ENCODE data around the gene CCDC12.
A peak's percentile ranks its signal among the peaks of the same experiment; 100 is the strongest.
"Not testable (repeated sequence)": the region's sequence is repeated elsewhere in the genome, so short reads cannot be mapped to it uniquely, and the experiment has no call there.

Gene CCDC12

GRCh38 chr3:46965151-46965550 is 11.4 kb downstream of the CCDC12 start:
- TF ChIP-seq, protein P1, sequence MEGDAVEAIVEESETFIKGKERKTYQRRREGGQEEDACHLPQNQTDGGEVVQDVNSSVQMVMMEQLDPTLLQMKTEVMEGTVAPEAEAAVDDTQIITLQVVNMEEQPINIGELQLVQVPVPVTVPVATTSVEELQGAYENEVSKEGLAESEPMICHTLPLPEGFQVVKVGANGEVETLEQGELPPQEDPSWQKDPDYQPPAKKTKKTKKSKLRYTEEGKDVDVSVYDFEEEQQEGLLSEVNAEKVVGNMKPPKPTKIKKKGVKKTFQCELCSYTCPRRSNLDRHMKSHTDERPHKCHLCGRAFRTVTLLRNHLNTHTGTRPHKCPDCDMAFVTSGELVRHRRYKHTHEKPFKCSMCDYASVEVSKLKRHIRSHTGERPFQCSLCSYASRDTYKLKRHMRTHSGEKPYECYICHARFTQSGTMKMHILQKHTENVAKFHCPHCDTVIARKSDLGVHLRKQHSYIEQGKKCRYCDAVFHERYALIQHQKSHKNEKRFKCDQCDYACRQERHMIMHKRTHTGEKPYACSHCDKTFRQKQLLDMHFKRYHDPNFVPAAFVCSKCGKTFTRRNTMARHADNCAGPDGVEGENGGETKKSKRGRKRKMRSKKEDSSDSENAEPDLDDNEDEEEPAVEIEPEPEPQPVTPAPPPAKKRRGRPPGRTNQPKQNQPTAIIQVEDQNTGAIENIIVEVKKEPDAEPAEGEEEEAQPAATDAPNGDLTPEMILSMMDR (IDR thresholded peaks at IDR 0.05; ENCODE audit: insufficient read depth, low read length) = no peak
- TF ChIP-seq, protein P2, sequence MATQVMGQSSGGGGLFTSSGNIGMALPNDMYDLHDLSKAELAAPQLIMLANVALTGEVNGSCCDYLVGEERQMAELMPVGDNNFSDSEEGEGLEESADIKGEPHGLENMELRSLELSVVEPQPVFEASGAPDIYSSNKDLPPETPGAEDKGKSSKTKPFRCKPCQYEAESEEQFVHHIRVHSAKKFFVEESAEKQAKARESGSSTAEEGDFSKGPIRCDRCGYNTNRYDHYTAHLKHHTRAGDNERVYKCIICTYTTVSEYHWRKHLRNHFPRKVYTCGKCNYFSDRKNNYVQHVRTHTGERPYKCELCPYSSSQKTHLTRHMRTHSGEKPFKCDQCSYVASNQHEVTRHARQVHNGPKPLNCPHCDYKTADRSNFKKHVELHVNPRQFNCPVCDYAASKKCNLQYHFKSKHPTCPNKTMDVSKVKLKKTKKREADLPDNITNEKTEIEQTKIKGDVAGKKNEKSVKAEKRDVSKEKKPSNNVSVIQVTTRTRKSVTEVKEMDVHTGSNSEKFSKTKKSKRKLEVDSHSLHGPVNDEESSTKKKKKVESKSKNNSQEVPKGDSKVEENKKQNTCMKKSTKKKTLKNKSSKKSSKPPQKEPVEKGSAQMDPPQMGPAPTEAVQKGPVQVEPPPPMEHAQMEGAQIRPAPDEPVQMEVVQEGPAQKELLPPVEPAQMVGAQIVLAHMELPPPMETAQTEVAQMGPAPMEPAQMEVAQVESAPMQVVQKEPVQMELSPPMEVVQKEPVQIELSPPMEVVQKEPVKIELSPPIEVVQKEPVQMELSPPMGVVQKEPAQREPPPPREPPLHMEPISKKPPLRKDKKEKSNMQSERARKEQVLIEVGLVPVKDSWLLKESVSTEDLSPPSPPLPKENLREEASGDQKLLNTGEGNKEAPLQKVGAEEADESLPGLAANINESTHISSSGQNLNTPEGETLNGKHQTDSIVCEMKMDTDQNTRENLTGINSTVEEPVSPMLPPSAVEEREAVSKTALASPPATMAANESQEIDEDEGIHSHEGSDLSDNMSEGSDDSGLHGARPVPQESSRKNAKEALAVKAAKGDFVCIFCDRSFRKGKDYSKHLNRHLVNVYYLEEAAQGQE (IDR thresholded peaks at IDR 0.05; ENCODE audit: insufficient replicate concordance, low read depth) = peak; percentile 31
- TF ChIP-seq GABPA (IDR thresholded peaks at IDR 0.05; ENCODE audit: low read depth) (no peak), SPI1 (IDR thresholded peaks at IDR 0.05; ENCODE audit: borderline replicate concordance, low read depth) (peak; percentile 52; the same call in 1 of the 2 replicates), POLR2AphosphoS5 (IDR thresholded peaks at IDR 0.05; ENCODE audit: low read depth) (peak; percentile 81)
- peak; percentile 78 to 96 for DNase-seq (ENCODE audit: low read depth in 1 of 2, low spot score in 1 of 2)
- H3K27ac ChIP-seq (replicated peaks) = peak overlapping the region; percentile 75
- no peaks in the 10 kb centered on the region for H3K27me3 ChIP-seq (ENCODE audit: insufficient read depth, poor library complexity, severe bottlenecking)
- no peak overlapping the region for H3K4me3 ChIP-seq (replicated peaks; ENCODE audit: insufficient read depth, low read length)

DNA sequence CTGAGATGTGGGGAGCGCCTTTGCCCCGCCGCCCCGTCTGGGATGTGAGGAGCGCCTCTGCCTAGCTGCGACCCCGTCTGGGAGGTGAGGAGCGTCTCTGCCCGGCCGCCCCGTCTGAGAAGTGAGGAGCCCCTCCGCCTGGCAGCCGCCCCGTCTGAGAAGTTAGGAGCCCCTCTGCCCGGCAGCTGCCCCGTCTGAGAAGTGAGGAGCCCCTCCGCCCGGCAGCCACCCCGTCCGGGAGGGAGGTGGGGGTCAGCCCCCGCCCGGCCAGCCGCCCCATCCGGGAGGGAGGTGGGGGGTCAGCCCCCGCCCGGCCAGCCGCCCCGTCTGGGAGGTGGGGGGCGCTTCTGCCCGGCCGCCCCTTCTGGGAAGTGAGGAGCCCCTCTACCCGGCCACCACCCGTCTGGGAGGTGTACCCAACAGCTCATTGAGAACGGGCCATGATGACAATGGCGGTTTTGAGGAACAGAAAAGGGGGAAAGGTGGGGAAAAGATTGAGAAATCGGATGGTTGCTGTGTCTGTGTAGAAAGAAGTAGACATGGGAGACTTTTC is 12.4 kb downstream of the CCDC12 start:
- TF ChIP-seq SPI1 (IDR thresholded peaks at IDR 0.05; ENCODE audit: borderline replicate concordance, low read depth) = 0 out of 2 replicates have a peak, but pooled peaks have one; percentile 17
- H3K27me3 ChIP-seq (ENCODE audit: insufficient read depth, poor library complexity, severe bottlenecking); DNase-seq (ENCODE audit: low read depth in 1 of 2, low spot score in 1 of 2); H3K4me3 ChIP-seq (replicated peaks; ENCODE audit: insufficient read depth, low read length): not testable (repeated sequence)
- H3K27ac ChIP-seq (replicated peaks) = peak overlapping the region; percentile 75

- Histone ChIP-seq H3K27ac (replicated peaks) (0 out of 2 replicates have a peak overlapping the region, but pooled peaks have one; percentile 3), H3K27me3 (ENCODE audit: insufficient read depth, poor library complexity, severe bottlenecking) (no peaks in the 10 kb centered on the region), H3K4me3 (replicated peaks; ENCODE audit: insufficient read depth, low read length) (no peak overlapping the region)
- no peak for DNase-seq (ENCODE audit: low read depth in 1 of 2, low spot score in 1 of 2)
- TF ChIP-seq GABPA (IDR thresholded peaks at IDR 0.05; ENCODE audit: low read depth) = no peak
- TF ChIP-seq, protein P1 (IDR thresholded peaks at IDR 0.05; ENCODE audit: insufficient read depth, low read length) = no peak
- TF ChIP-seq, protein P2 (IDR thresholded peaks at IDR 0.05; ENCODE audit: insufficient replicate concordance, low read depth) = no peak
- TF ChIP-seq SPI1 (IDR thresholded peaks at IDR 0.05; ENCODE audit: borderline replicate concordance, low read depth) = no peak
- no peak for TF ChIP-seq POLR2AphosphoS5 (IDR thresholded peaks at IDR 0.05; ENCODE audit: low read depth)
Observed at GRCh38 chr3:46962990-46963389, 13.6 kb downstream of the CCDC12 start.

- Histone ChIP-seq H3K27ac (replicated peaks) (0 out of 2 replicates have a peak overlapping the region, but pooled peaks have one; percentile 3), H3K27me3 (ENCODE audit: insufficient read depth, poor library complexity, severe bottlenecking) (no peaks in the 10 kb centered on the region), H3K4me3 (replicated peaks; ENCODE audit: insufficient read depth, low read length) (no peak overlapping the region)
- DNase-seq (ENCODE audit: low read depth in 1 of 2, low spot score in 1 of 2) = no peak
- TF ChIP-seq GABPA (IDR thresholded peaks at IDR 0.05; ENCODE audit: low read depth) = no peak
Observed at GRCh38 chr3:46962427-46962826, 14.1 kb downstream of the CCDC12 start.

GRCh38 chr3:46960835-46961234 is 15.7 kb downstream of the CCDC12 start:
- TF ChIP-seq SPI1 (IDR thresholded peaks at IDR 0.05; ENCODE audit: borderline replicate concordance, low read depth) = no peak
- TF ChIP-seq, protein P2 (IDR thresholded peaks at IDR 0.05; ENCODE audit: insufficient replicate concordance, low read depth) = no peak
- no peak for TF ChIP-seq POLR2AphosphoS5 (IDR thresholded peaks at IDR 0.05; ENCODE audit: low read depth)
- TF ChIP-seq, protein P1 (IDR thresholded peaks at IDR 0.05; ENCODE audit: insufficient read depth, low read length) = no peak
- no peak for TF ChIP-seq GABPA (IDR thresholded peaks at IDR 0.05; ENCODE audit: low read depth)
- Histone ChIP-seq H3K27me3 (ENCODE audit: insufficient read depth, poor library complexity, severe bottlenecking) (no peaks in the 10 kb centered on the region), H3K4me3 (replicated peaks; ENCODE audit: insufficient read depth, low read length) (no peak overlapping the region), H3K27ac (replicated peaks) (0 out of 2 replicates have a peak overlapping the region, but pooled peaks have one; percentile 3)
- no peak for DNase-seq (ENCODE audit: low read depth in 1 of 2, low spot score in 1 of 2)

Measured in HL-60 (cell line).